Measurements from ENCODE around the gene GPS2.
"Not testable (repeated sequence)": the region's sequence is repeated elsewhere in the genome, so short reads cannot be mapped to it uniquely, and the experiment has no call there.

GPS2 gene

GRCh38 chr17:7348478-7349242 is 33.5 kb upstream of the GPS2 start:
- DNase-seq (ENCODE audit: low read depth), result no peak
- H3K4me3 ChIP-seq (ENCODE audit: low read depth, low read length), result no peak overlapping the region
- no peak for TF ChIP-seq CTCF (IDR thresholded peaks at IDR 0.05; ENCODE audit: low read depth, low read length, missing control alignments)
- in situ Hi-C loops (cut with HindIII; ENCODE audit: low sequenced_read_pairs), result no loop called here

DNA sequence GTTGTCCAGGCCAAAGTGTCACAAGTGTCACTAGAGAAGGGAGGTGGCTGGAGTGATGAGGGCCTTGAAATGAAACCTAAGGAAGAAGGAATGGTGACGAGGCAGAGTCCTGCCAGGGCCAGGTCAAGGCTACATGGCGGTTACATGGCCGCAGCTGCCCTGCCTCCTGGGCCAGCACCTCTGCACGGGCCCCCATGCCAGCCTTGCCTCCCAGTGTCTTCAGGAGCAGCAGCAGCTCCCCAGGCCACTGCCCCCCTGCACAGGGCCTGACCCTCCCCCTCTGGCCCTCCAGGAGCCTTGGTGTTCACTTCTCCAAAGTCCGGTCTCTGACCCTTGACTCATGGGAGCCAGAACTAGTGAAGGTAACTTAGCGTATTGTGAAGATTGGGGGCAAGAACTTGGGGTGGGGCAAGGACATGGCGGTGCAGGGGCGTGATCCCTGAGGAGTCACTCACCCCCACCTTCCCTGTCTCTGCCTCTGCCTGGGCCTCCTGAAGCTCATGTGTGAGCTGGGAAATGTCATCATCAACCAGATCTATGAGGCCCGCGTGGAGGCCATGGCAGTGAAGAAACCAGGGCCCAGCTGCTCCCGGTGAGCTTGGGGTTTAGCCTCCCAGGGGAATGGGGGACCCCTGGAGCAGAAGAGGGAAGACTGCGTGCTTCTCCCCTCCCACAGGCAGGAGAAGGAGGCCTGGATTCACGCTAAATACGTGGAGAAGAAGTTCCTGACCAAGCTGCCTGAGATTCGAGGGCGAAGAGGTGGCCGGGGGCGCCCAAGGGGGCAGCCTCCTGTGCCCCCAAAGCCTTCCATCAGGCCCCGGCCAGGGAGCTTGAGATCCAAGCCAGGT is 32.7 kb upstream of the GPS2 start:
- H3K4me3 ChIP-seq (ENCODE audit: low read depth, low read length), result no peak overlapping the region
- no peak for DNase-seq (ENCODE audit: low read depth)
- in situ Hi-C loops (cut with HindIII; ENCODE audit: low sequenced_read_pairs), result no loop called here
- no peak for TF ChIP-seq CTCF (IDR thresholded peaks at IDR 0.05; ENCODE audit: low read depth, low read length, missing control alignments)

GRCh38 chr17:7346761-7347614 is 31.8 kb upstream of the GPS2 start:
- no peak for TF ChIP-seq CTCF (IDR thresholded peaks at IDR 0.05; ENCODE audit: low read depth, low read length, missing control alignments)
- in situ Hi-C loops (cut with HindIII; ENCODE audit: low sequenced_read_pairs), result no loop called here
- no peak for DNase-seq (ENCODE audit: low read depth)
- no peak overlapping the region for H3K4me3 ChIP-seq (ENCODE audit: low read depth, low read length)

- DNase-seq (ENCODE audit: low read depth), result no peak
- in situ Hi-C loops (cut with HindIII; ENCODE audit: low sequenced_read_pairs), result no loop called here
Measured at GRCh38 chr17:7343250-7343649, 28.1 kb upstream of the GPS2 start.

GRCh38 chr17:7341842-7342241 is 26.7 kb upstream of the GPS2 start:
- H3K4me3 ChIP-seq (ENCODE audit: low read depth, low read length), result no peak overlapping the region
- in situ Hi-C loops (cut with HindIII; ENCODE audit: low sequenced_read_pairs), result no loop called here
- DNase-seq (ENCODE audit: low read depth), result no peak
- no peak for TF ChIP-seq CTCF (IDR thresholded peaks at IDR 0.05; ENCODE audit: low read depth, low read length, missing control alignments)

More at GRCh38 chr17:7343250-7343649, 28.1 kb upstream of the GPS2 start:
- H3K4me3 ChIP-seq (ENCODE audit: low read depth, low read length), result no peak overlapping the region
- no peak for TF ChIP-seq CTCF (IDR thresholded peaks at IDR 0.05; ENCODE audit: low read depth, low read length, missing control alignments)

DNA sequence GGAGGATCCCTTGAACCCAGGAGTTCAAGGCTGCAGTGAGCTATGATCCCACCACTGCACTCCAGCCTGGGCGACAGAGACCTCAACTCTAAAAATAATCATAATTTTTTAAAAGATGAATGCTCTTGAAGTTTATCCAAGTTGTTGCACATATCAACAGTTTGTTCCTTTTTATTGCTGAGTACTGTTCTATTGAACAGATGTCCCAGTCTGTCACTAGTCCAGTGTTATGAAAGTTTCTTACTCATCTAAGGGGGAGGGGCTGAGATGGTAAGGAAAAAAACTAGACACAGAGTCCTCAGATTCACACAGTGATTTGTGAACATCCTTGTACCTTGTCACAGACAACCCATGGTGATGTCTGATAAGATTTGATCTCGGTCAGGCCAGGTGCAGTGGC is 25.0 kb upstream of the GPS2 start:
- no peak for DNase-seq (ENCODE audit: low read depth)
- H3K4me3 ChIP-seq (ENCODE audit: low read depth, low read length), result no peak overlapping the region

DNA sequence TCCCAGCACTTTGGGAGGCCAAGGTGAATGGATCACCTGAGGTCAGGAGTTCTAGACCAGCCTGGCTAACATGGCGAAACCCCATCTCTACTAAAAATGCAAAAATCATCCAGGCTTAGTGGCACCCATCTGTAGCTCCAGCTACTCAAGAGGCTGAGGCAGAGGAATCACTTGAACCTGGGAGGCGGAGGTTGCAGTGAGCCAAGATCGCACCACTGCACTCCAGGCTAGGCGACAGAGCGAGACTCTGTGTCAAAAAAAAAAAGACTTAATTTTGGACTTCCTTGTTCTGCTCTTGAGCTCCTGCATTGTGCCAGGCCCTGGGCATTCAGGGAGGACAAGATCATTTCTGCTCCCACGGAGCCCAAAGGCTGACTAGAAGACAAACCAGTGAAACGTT is 22.4 kb upstream of the GPS2 start:
- DNase-seq (ENCODE audit: low read depth); in situ Hi-C loops (cut with HindIII; ENCODE audit: low sequenced_read_pairs); H3K4me3 ChIP-seq (ENCODE audit: low read depth, low read length): not testable (repeated sequence)

More for the DNA sequence above, 25.0 kb upstream of the GPS2 start:
- no peak for TF ChIP-seq CTCF (IDR thresholded peaks at IDR 0.05; ENCODE audit: low read depth, low read length, missing control alignments)
- in situ Hi-C loops (cut with HindIII; ENCODE audit: low sequenced_read_pairs), result no loop called here
